Ovary (tissue), 9 donors: ENCODE data around the gene TBC1D8. TPM values are rescaled to one million over a fixed set of nuclear protein-coding genes. Genes with fewer than 3 reads are reported as not detected.

Source experiments
- DNase-seq, 5 donors: peaks; one replicate each; pipeline ENCODE4 v3.0.0-alpha.2; 2019 to 2020
- H3K27ac ChIP-seq, 2 donors: fragments of 200-600 bp; one replicate each; pipeline versions ENCODE4 v1.5.1 to v1.8.0; 2019 to 2022
- H3K27me3 ChIP-seq: fragments of 200-600 bp; one replicate; pipeline ENCODE4 v1.8.0; 2022
- H3K36me3 ChIP-seq: fragments of 200-600 bp; sonication (generic); one replicate; pipeline ENCODE4 v1.5.1; 2019
- H3K4me1 ChIP-seq: one replicate; pipeline ENCODE4 v1.8.1; 2013; ENCODE audit warnings: mild to moderate bottlenecking, moderate library complexity; ENCODE audit not compliant: insufficient read depth
- H3K4me3 ChIP-seq: fragments of 200-600 bp; sonication (generic); one replicate; pipeline ENCODE4 v1.5.1; 2017
- H3K9me3 ChIP-seq, 2 donors: fragments of 200-600 bp in 1 of 2; sonication (generic) in 1 of 2; one replicate each; pipeline versions ENCODE4 v1.5.1 to v1.8.1; 2013 to 2019; ENCODE audit warnings: mild to moderate bottlenecking in 1 of 2, moderate library complexity in 1 of 2
- CTCF ChIP-seq, 3 donors: fragments of 450-650 bp in 2 of 3; fragments of 200-600 bp in 1 of 3; IDR thresholded peaks; one replicate each; pipeline versions ENCODE4 v1.5.1 to v1.8.0; 2016 to 2022; ENCODE audit warnings: antibody characterized with exemption in 3 of 3, mild to moderate bottlenecking in 1 of 3
- EP300 ChIP-seq: sonication (generic); formaldehyde crosslinking; IDR thresholded peaks from one replicate; pipeline ENCODE4 v1.6.1; 2017; ENCODE audit warnings: antibody characterized with exemption
- POLR2A ChIP-seq: fragments of 450-650 bp; IDR thresholded peaks from one replicate; pipeline ENCODE4 v1.6.1; 2017; ENCODE audit warnings: antibody characterized with exemption, mild to moderate bottlenecking, moderate library complexity
- WGBS, 3 donors: extraction: QIAGEN DNeasy Blood & Tissue Kit in 1 of 3; methylation state at CpG; one replicate each; pipeline versions ENCODE4 v1.1.5 to v1.1.7; 2013 to 2017; 5-methylcytosine and 5-hydroxymethylcytosine counted together
- intact Hi-C, 4 donors: fragments of 100-400 bp; cut with DNase I; formaldehyde crosslinking; loops; one replicate each; pipeline versions ENCODE4 v1.11.0 to v1.15.1; 2022 to 2023
- polyA plus RNA-seq, 2 donors: library from polyadenylated mRNA; stranded (reverse); fragments of 200-250 nt in 1 of 2; fragments of 350-450 nt in 1 of 2; fragmentation: Illumina TruSeq in 1 of 2; extraction: RNeasy Lipid Tissue Mini Kit (QIAGEN cat#74804) in 1 of 2; gene quantifications; one replicate each; pipeline ENCODE4 v1.2.3, GENCODE V29; 2013 to 2014
- total RNA-seq, 7 donors: library from RNA; depleted of rRNA in 2 of 7; stranded (reverse); fragments of >200 nt in 2 of 7; fragmentation: NEBNext Ultra II Directional in 3 of 7; extraction: Animal tissue kit (Norgen Biotek cat#: 25700) in 3 of 7; gene quantifications; one replicate each; pipeline versions ENCODE4 v1.1.0 to v1.2.4, GENCODE V29; 2016 to 2023
- donor health status: DM: no; HTN: no; CAD: no; lungs with moderate emphysema.
- donor health status: DM: no; HTN: no; CAD: no.
- donor health status: Bipolar disorder and iron deficiency.
- donor health status: DM: yes; HTN: yes; CAD: no.
- donor health status: DM: no; HTN: no; CAD: no.
- donor health status: DM: yes; HTN: yes; CAD: no.

TBC1D8 gene
- total and polyA plus RNA-seq, 9 donors = 10.8 to 44.6 (median 15.6) TPM

- WGBS, 3 donors = 77 to 84% (median 77%) methylated on average over 16 of the region's 16 CpGs
- intact Hi-C loops = no loop called here
- no peaks in the 10 kb centered on the region for H3K36me3 ChIP-seq
- no peaks in the 10 kb centered on the region for H3K27me3 ChIP-seq
- H3K4me3 ChIP-seq = no peak overlapping the region
- H3K9me3 ChIP-seq = no peaks in the 10 kb centered on the region
- H3K27ac ChIP-seq = no peak overlapping the region
- no peak for DNase-seq
- TF ChIP-seq CTCF (IDR thresholded peaks at IDR 0.05) (no peak), POLR2A (no peak), EP300 (no peak)
- no peaks in the 10 kb centered on the region for H3K4me1 ChIP-seq
These were observed 129.0 kb downstream of the TBC1D8 start for GRCh38 chr2:101022221-101022620.

- H3K9me3 ChIP-seq = no peaks in the 10 kb centered on the region
- no peaks in the 10 kb centered on the region for H3K4me1 ChIP-seq
- whole genome bisulfite sequencing, 3 donors = 56 to 60% (median 56%) methylated on average over 8 of the region's 8 CpGs
- TF ChIP-seq POLR2A = no peak
- TF ChIP-seq CTCF (IDR thresholded peaks at IDR 0.05) = no peak
- no peak for TF ChIP-seq EP300
- H3K36me3 ChIP-seq = no peaks in the 10 kb centered on the region
- no peaks in the 10 kb centered on the region for H3K27me3 ChIP-seq
- H3K27ac ChIP-seq = no peak overlapping the region
- H3K4me3 ChIP-seq = no peak overlapping the region
- intact Hi-C loops = loop anchor here in 1 of 4 donors (10.0 kb wide), 1 partner anchor 186 kb away; no protein-coding TSS in a partner anchor
- no peak for DNase-seq
These were observed 132.2 kb downstream of the TBC1D8 start for GRCh38 chr2:101018934-101019333.

GRCh38 chr2:101017371-101017770 lies 133.8 kb downstream of the TBC1D8 start:
- intact Hi-C loops = loop anchor here in 1 of 4 donors (10.0 kb wide), 1 partner anchor 187 kb away; no protein-coding TSS in a partner anchor
- WGBS, 3 donors = 71 to 83% (median 75%) methylated on average over 3 of the region's 3 CpGs
- Histone ChIP-seq H3K9me3 (no peaks in the 10 kb centered on the region), H3K27ac (no peak overlapping the region), H3K27me3 (no peaks in the 10 kb centered on the region), H3K4me3 (no peak overlapping the region), H3K4me1 (no peaks in the 10 kb centered on the region), H3K36me3 (no peaks in the 10 kb centered on the region)
- DNase-seq = no peak
- TF ChIP-seq EP300 (no peak), POLR2A (no peak), CTCF (IDR thresholded peaks at IDR 0.05) (no peak)

GRCh38 chr2:101014264-101014857 lies 136.8 kb downstream of the TBC1D8 start:
- Histone ChIP-seq H3K4me3 (no peak overlapping the region), H3K27me3 (no peaks in the 10 kb centered on the region), H3K27ac (no peak overlapping the region), H3K9me3 (no peaks in the 10 kb centered on the region), H3K36me3 (no peaks in the 10 kb centered on the region), H3K4me1 (no peaks in the 10 kb centered on the region)
- intact Hi-C loops = loop anchor here (5.0 to 10.0 kb wide), 3 partner anchors 138 to 190 kb away; partner anchors contain the start of gene TBC1D8 (in 3 of the 4)
- no peak for DNase-seq
- WGBS, 3 donors = 89 to 95% (median 91%) methylated on average over 6 of the region's 6 CpGs
- TF ChIP-seq POLR2A = no peak
- no peak for TF ChIP-seq CTCF (IDR thresholded peaks at IDR 0.05)
- TF ChIP-seq EP300 = no peak
